Gastrocnemius medialis (tissue), 4 donors: Measurements from ENCODE around the gene SLC38A9.

Source experiments
- POLR2A ChIP-seq, 2 donors: fragments of 450-650 bp; IDR thresholded peaks; one replicate each; pipeline ENCODE4 v1.6.1; 2017; ENCODE audit warnings: antibody characterized with exemption in 2 of 2, mild to moderate bottlenecking in 2 of 2, moderate library complexity in 2 of 2
- TF ChIP-seq, protein P1 (sequence below), 5 experiments: fragments of 450-650 bp in 3 of 5; fragments of 200-600 bp in 2 of 5; sonication (generic) in 2 of 5; IDR thresholded peaks in 4 of 5; conservative IDR thresholded peaks in 1 of 5; 1 replicate in 4 of 5; 2 replicates in 1 of 5; pipeline ENCODE4 v1.5.1; 2016 to 2019; ENCODE audit warnings: antibody characterized with exemption in 5 of 5, mild to moderate bottlenecking in 3 of 5, moderate library complexity in 3 of 5

DNA sequence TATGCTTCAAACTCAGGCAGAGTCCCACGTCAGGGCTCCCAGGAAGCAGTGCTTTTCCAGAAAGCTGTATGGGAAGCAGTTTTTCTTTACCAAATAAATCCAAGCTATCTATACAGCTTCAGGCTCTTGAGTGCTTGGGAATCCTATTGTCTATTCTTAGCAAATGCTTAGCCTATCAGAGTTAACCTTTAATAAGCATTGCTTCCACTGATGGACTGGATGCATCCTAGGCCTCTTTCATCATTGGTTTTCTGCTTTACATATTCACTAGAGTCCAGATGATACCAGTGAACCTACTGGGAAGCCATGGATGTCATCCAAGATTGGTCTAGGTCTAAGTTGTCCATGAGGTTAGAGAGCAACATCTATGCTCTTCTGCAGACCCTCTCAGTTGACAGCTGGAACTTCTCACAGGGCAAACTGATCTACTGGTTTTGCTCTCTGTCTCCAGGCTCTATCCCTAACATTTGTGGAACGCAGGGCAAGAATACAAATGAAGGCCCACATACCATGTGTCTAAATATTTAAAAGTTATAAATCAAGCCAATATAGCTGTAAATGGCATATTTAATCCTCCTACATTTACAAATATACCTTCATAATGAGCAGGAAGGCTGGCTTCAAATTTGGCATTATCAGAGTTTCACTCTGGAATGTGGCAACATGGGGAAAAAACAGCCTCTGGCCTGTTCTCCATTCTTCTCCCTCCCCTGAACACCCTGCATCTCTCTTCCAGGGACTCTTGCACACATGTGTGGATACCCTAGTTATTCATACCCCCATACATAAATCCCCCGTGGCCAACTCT, 127.5 kb downstream of the SLC38A9 start:
- TF ChIP-seq POLR2A (IDR thresholded peaks at IDR 0.05): no peak
- TF ChIP-seq, protein P1, sequence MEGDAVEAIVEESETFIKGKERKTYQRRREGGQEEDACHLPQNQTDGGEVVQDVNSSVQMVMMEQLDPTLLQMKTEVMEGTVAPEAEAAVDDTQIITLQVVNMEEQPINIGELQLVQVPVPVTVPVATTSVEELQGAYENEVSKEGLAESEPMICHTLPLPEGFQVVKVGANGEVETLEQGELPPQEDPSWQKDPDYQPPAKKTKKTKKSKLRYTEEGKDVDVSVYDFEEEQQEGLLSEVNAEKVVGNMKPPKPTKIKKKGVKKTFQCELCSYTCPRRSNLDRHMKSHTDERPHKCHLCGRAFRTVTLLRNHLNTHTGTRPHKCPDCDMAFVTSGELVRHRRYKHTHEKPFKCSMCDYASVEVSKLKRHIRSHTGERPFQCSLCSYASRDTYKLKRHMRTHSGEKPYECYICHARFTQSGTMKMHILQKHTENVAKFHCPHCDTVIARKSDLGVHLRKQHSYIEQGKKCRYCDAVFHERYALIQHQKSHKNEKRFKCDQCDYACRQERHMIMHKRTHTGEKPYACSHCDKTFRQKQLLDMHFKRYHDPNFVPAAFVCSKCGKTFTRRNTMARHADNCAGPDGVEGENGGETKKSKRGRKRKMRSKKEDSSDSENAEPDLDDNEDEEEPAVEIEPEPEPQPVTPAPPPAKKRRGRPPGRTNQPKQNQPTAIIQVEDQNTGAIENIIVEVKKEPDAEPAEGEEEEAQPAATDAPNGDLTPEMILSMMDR (IDR thresholded peaks at IDR 0.05 in 4 of 5, conservative IDR thresholded peaks at IDR 0.05 in 1 of 5): no peak
